Neutrophil (primary cell): Measurements from ENCODE around the gene GALNT16.
"Not testable (repeated sequence)": the region's sequence is repeated elsewhere in the genome, so short reads cannot be mapped to it uniquely, and the experiment has no call there.

Experiments
- H3K27ac ChIP-seq: fragments of 200-600 bp; sonication (generic); 2 replicates; pipeline ENCODE4 v1.5.1; 2016; ENCODE audit warnings: mild to moderate bottlenecking, moderate library complexity
- H3K27me3 ChIP-seq: fragments of 200-600 bp; sonication (generic); 2 replicates; pipeline ENCODE4 v1.6.0; 2016; ENCODE audit warnings: mild to moderate bottlenecking
- H3K36me3 ChIP-seq: fragments of 200-600 bp; sonication (generic); 2 replicates; pipeline ENCODE4 v1.5.1; 2017
- H3K4me1 ChIP-seq, 2 experiments: fragments of 200-600 bp in 1 of 2; sonication (generic) in 1 of 2; 1 replicate in 1 of 2; 2 replicates in 1 of 2; pipeline versions ENCODE4 v1.5.1 to v1.6.1; 2013 to 2016; ENCODE audit warnings: low read depth in 1 of 2, low read length in 1 of 2, mild to moderate bottlenecking in 1 of 2, moderate library complexity in 1 of 2; ENCODE audit not compliant: control insufficient read depth in 1 of 2, insufficient read depth in 1 of 2
- H3K4me3 ChIP-seq, 2 experiments: fragments of 200-600 bp in 1 of 2; sonication (generic) in 1 of 2; 1 replicate in 1 of 2; 2 replicates in 1 of 2; pipeline ENCODE4 v1.5.1; 2013 to 2016; ENCODE audit warnings: low read depth in 1 of 2, low read length in 1 of 2, mild to moderate bottlenecking in 1 of 2, moderate library complexity in 1 of 2
- H3K9me3 ChIP-seq: fragments of 200-600 bp; sonication (generic); 2 replicates; pipeline ENCODE4 v1.5.1; 2016
- CTCF ChIP-seq: fragments of 200-600 bp; sonication (generic); IDR thresholded peaks from 2 replicates; pipeline ENCODE4 v1.5.1; 2016; ENCODE audit warnings: antibody characterized with exemption

Gene GALNT16

GRCh38 chr14:69287098-69288010, 27.4 kb downstream of the GALNT16 start:
- Histone ChIP-seq H3K9me3 (no peaks in the 10 kb centered on the region), H3K27me3 (peaks cover 10% of the 10 kb centered on the region), H3K4me3 (no peak overlapping the region), H3K36me3 (no peaks in the 10 kb centered on the region), H3K27ac (no peak overlapping the region), H3K4me1 (no peaks in the 10 kb centered on the region)
- no peak for TF ChIP-seq CTCF

GRCh38 chr14:69288011-69288771, 28.2 kb downstream of the GALNT16 start:
- Histone ChIP-seq H3K4me1 (no peaks in the 10 kb centered on the region), H3K4me3 (no peak overlapping the region), H3K36me3 (no peaks in the 10 kb centered on the region), H3K27me3 (peaks cover 16% of the 10 kb centered on the region), H3K9me3 (no peaks in the 10 kb centered on the region), H3K27ac (no peak overlapping the region)
- TF ChIP-seq CTCF, result no peak

GRCh38 chr14:69288956-69289705, 29.2 kb downstream of the GALNT16 start:
- TF ChIP-seq CTCF, result no peak
- Histone ChIP-seq H3K4me3 (no peak overlapping the region), H3K4me1 (no peaks in the 10 kb centered on the region), H3K27me3 (peaks cover 19% of the 10 kb centered on the region), H3K27ac (no peak overlapping the region), H3K9me3 (no peaks in the 10 kb centered on the region), H3K36me3 (no peaks in the 10 kb centered on the region)

- no peaks in the 10 kb centered on the region for H3K4me1 ChIP-seq
- H3K27ac ChIP-seq, result no peak overlapping the region
- peaks cover 19% of the 10 kb centered on the region for H3K27me3 ChIP-seq
- no peaks in the 10 kb centered on the region for H3K9me3 ChIP-seq
- H3K36me3 ChIP-seq, result no peaks in the 10 kb centered on the region
- no peak overlapping the region for H3K4me3 ChIP-seq
- TF ChIP-seq CTCF, result no peak
Measured at GRCh38 chr14:69289811-69290520, 30.0 kb downstream of the GALNT16 start.

- not testable (repeated sequence) for H3K27ac ChIP-seq, H3K9me3 ChIP-seq, H3K4me1 ChIP-seq, H3K4me3 ChIP-seq, H3K36me3 ChIP-seq
- H3K27me3 ChIP-seq, result peaks cover 19% of the 10 kb centered on the region
Measured at GRCh38 chr14:69290881-69291280, 30.9 kb downstream of the GALNT16 start.
